Renal cortex interstitium (tissue), 11 donors: Measurements from ENCODE around the gene STARD10. TPM values are rescaled to one million over a fixed set of nuclear protein-coding genes. Genes with fewer than 3 reads are reported as not detected.
"Not testable (repeated sequence)": the region's sequence is repeated elsewhere in the genome, so short reads cannot be mapped to it uniquely, and the experiment has no call there.

Experiments used
- DNase-seq, 11 donors: peaks; one replicate each; pipeline ENCODE4 v3.0.0-alpha.2; 2013; ENCODE audit warnings: low read depth in 9 of 11, low spot score in 4 of 11; ENCODE audit errors: extremely low read depth in 1 of 11
- polyA plus RNA-seq, 3 donors: library from polyadenylated mRNA; unstranded; fragments of 120-200 nt; gene quantifications; one replicate each; pipeline ENCODE4 v1.2.1, GENCODE V29; 2013; ENCODE audit not compliant: insufficient read length in 3 of 3

STARD10 gene
- polyA plus RNA-seq, 3 donors, result 60.0 to 85.1 (median 80.7) TPM

- DNase-seq, result no peak
Observed at GRCh38 chr11:72829884-72830533, 36.2 kb upstream of the STARD10 start.

- DNase-seq, result no peak
Observed at GRCh38 chr11:72829178-72829577, 35.3 kb upstream of the STARD10 start.

GRCh38 chr11:72828692-72829101 is 34.9 kb upstream of the STARD10 start:
- no peak for DNase-seq

- no peak for DNase-seq
Observed at GRCh38 chr11:72828081-72828567, 34.3 kb upstream of the STARD10 start.

- DNase-seq, result not testable (repeated sequence)
Observed at GRCh38 chr11:72827656-72828055, 33.8 kb upstream of the STARD10 start.

- DNase-seq, result no peak
Observed at GRCh38 chr11:72826942-72827480, 33.2 kb upstream of the STARD10 start.

- no peak for DNase-seq
Observed at GRCh38 chr11:72826191-72826941, 32.5 kb upstream of the STARD10 start.

GRCh38 chr11:72825661-72826060 is 31.8 kb upstream of the STARD10 start:
- DNase-seq, result no peak

GRCh38 chr11:72824811-72825505 is 31.1 kb upstream of the STARD10 start:
- no peak for DNase-seq

GRCh38 chr11:72824020-72824419 is 30.2 kb upstream of the STARD10 start:
- no peak for DNase-seq

- DNase-seq, result no peak
Observed at GRCh38 chr11:72823105-72823804, 29.4 kb upstream of the STARD10 start.

- DNase-seq, result peak in 10 of 11 donors; percentile 77 to 91 (median 87)
Observed at GRCh38 chr11:72821920-72822799, 28.3 kb upstream of the STARD10 start.

- DNase-seq, result no peak
Observed at GRCh38 chr11:72821221-72821919, 27.5 kb upstream of the STARD10 start.

GRCh38 chr11:72820439-72821139 is 26.7 kb upstream of the STARD10 start:
- DNase-seq, result no peak

- no peak for DNase-seq
Observed at GRCh38 chr11:72818971-72819370, 25.1 kb upstream of the STARD10 start.

- DNase-seq, result no peak
Observed at GRCh38 chr11:72817966-72818365, 24.1 kb upstream of the STARD10 start.

- DNase-seq, result no peak
Observed at GRCh38 chr11:72816404-72816990, 22.6 kb upstream of the STARD10 start.
